GM18907 (cell line): Measurements from ENCODE around the gene SH3BP4.

ENCODE experiments used
- ATAC-seq: cut with Tn5 transposase; IDR thresholded peaks from one replicate; pipeline ENCODE4 v1.9.1; 2021; ENCODE audit warnings: mild to moderate bottlenecking, moderate library complexity; ENCODE audit not compliant: unreplicated experiment

The SH3BP4 gene

DNA sequence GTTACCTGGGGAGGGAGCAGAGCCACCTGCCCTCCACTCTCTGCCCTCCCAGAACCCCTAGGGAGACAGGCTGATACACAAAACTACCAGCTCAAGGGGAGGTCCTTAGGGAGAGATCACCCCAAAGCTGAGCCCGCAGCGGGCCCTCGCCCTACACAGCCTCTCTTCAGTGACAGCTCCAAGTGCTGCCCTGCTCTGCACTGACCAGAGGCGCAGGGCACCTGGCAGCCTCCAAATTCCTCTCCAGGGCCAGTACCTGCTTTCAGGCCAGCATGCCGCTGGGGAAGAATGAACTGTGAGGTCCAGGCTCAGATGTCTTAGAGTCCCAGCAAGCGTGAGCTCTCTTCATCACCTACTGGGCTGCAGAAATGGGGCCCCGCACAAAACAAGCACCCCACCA is 11.3 kb upstream of the SH3BP4 start:
- ATAC-seq, result no peak

DNA sequence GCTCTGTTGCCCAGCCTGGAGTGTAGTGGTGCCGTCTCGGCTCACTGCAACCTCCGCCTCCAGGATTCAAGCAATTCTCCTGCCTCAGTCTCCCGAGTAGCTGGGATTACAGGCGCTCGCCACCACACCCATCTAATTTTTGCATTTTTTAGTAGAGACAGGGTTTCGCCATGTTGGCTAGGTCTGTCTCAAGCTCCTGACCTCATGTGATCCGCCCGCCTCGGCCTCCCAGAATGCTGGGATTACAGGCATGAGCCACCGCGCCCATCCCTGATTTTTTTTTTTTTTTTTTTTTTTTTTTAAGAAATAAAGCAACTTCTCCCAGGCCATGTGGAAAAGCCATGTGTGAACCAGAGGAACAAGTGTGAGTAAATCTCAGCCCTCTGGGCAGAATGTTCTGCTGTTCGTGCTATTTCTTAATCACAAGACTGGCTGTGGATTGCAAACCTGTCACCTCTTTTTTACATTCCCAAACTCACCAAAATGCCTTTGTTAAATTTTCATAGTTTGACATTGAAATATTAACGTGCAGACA is 6.4 kb upstream of the SH3BP4 start:
- no peak for ATAC-seq

DNA sequence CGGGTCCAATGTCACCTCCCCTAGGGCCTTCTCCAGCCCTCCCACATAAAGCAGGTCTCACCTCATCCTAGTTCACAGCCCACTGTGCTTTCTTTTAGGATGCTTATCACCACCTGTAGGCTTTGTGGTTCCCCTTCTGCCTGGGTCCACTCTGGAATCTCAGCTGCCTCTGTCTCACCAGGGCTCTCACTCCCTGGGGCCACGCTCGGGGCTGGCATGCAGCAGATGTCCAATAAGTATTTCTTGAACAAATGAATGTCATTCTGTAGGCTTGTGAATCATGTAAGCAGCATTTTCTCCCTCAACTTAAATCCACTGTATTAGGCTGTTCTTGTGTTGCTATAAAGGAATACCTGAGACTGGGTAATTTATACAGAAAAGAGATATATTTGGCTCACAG is 4.3 kb upstream of the SH3BP4 start:
- ATAC-seq, result no peak

DNA sequence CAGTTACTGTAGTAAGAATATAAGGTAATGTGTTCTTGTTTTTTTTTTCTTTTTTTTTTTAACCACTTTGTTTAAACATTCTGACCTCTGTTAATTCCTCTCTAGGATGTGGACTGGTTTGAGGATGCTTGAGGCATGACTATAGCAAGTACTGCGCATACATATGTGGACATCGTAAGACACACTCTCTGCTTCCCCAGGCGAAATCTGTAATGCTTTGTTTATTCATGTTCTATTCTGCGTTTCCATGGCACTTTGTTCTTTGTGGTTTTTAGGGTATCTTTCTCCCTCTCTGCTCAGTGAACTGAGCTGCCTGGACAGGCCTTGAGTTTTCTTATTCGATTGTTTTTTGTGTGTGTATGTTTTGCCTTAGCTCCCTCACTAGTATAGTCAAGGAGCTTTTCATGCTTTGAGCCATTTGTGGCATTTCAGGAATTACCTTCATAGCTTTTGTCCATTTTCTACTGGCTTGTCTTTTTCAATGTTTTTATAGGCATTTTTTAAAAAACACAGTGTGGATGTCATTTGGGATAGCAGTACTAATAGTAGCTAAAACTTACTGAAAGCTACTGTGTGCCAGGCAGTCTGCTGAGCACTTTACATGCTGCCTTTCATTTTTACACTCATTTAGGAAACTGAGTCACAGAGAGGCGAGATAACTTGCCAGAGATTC is 1.9 kb upstream of the SH3BP4 start:
- no peak for ATAC-seq

DNA sequence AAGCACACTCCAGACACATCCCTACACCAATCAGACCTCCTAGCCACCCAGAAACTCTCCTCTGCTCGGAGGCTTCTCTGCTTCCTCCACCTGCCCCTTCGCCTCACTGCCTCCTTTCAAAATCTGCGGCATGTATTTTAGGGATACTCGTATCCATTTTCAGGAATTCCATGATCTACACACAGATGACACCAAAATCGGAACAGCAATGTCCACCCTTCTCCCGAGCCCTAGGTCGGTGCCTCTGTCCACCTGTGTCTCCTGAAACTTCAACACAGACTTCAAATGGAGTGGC is 1.4 kb upstream of the SH3BP4 start:
- no peak for ATAC-seq

DNA sequence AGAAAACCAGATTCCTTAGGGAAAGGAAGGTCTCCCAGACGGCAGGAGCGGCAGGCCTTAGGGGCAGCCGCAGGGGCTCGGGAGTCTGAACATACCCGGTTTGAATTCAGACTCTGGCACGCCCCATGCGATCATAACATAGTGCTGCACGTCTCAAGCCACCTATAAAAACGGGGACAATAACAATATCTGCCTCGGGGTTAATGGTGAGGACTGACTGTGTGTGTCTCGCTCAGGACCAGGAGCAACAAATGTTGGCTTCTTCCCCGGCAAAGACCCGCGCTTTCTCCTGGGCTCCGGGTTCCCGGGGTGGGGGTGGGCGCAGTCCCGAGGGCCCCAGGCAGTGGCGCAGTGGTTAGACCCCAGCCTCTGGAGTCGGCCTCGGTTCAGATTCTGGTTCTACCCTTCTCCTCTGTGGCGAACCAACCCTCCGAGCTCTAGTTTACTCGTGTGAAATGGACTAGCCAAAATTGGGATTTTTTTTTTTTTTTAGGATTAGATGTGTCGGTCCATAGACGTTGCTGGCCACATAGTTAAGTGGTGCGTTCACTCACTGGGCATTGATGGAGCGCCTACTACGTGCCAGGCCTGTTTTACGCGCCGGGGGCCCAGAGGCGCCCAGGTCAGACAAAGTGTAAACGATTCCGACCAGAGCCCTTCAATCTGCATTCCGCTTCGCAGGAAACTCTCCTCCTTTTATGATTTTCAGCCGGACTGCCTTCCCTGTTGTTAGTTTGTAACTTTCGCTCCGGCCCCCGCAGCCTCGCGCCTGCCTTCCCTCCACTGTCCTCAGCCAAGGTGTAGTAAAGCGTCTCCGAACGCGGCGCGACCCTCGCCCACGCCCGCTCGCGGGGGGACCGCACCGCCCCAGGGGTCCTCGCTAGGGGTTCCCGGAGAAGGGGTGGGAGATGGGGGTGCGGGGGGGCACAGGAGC is 820 bp upstream of the SH3BP4 start:
- no peak for ATAC-seq

DNA sequence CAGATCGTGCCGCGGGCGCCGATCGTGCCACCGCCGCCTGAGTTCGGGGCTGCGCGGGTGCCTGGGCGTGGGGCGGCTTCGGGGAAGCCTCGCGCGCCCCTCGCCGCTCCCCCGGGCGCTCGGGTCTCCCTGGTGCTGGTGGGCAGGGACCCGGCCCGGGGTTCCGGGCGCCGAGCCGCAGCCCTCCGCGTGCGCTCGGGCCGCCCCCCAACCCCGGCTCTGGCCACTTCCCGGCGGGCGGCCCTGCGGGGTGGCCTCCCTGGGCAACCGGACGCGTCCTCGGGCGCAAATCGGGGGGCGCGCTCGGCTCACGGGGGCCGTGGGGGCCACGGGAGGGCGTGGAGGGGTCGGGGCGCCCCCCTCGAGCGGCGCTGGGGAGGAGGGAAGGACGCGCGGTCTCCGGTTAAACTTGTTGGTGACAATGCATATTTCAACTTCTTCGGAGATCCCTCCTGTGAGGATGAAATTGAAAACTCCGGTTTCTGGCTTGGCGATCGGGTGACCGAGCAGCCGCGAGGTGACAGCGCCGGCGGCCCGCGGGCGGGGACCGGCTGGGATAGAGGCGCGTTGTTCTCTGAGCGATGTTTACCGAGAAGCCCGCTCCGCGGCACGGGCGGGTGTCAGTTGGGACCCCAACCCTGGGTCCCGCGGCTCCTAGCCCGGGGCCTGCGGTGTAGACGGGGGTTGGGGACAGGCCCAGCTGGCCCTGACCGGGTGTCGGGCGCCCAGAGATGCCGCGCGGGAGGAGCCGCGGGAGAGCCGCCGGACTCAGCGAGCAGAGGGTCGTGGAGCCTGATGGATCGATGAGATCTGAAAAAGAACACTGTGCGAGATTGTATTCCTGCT is 676 bp downstream of the SH3BP4 start:
- no peak for ATAC-seq

DNA sequence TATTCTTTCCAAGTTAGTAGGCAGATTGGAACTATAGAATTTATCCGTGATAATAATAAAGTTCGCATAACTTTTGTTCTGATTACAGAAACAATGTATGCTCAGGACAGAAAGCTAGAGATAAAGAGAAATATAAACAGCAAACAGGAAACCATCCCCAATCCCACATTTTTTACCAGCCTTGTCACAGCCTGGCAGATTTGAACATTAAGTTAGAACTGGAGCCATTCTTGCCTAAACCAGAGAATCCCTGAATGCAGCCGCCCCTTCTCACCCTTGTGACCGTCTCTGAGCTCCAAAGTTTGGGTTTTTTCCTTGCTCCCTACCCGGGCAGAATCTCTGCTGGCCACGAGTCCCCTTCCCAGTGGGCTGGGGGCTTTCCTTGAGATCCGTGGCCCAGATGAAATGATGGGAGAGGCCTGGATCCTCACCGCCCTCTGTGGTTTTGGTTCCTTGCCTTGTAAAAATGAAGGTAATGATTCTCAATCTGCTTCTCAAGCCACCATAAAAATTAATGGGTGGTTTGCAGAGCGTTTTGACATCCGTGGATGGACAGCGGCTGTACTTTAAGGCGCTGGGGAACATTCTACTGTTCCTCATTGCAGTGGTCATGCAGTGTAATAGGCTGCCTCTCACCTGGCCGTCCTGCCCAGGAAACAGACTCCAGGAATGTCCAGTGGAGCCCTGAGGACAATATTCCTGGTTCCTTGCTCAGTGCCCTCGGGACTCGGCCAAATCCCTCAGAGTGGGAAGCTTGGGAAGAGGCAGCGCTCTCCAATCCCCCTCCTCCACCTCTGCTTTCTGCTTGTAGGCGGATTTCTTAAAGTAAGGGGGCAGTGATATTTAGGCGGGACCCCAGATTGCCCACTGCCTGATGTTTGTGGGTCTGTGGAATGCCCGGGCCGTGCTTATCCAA is 1.6 kb downstream of the SH3BP4 start:
- no peak for ATAC-seq

DNA sequence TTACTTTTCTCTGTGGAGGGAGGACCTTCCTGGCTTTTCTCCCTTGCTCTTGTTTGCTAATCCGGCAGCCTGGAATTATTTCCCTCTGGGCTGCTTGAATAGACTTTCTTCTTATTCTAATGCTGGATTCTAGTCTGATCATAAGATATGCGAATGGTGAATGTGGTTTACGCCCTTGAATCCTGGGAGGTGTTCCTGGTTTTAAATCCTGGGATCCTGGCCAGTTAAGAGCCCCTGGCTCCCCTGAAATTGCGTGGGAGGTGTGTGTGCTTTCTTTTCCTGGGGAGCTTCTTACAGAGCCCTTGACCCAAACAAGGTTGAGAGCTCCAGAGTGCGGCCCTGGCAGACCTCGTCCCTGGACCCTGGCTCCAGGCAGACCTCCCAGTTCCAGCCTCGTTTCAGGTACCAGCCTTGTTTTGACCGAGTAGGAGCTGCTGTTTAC is 2.8 kb downstream of the SH3BP4 start:
- ATAC-seq, result no peak

DNA sequence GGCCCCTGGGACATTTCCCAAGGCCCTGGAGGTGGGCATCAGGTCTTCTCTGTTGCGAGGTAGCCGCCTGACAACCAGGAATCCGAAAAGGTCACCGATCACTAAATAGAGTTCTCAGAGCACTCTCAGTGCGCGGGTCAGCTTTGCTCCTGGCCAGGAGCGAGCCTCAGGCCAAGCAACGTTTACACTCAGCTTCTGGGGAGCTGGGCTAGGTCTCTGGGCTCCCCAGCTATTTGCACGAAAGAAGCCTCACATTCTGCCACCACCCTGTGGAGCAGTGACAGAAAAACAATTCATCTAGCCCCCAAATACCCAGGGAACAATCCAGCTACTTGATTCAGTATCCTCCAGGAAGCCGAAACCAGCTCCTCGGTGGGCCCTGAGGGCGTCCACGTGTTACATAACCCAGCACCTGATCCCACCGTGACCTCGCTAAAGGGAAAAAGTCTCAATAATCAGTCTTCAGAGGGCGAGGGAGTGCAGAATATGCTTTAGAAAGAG is 3.3 kb downstream of the SH3BP4 start:
- no peak for ATAC-seq

DNA sequence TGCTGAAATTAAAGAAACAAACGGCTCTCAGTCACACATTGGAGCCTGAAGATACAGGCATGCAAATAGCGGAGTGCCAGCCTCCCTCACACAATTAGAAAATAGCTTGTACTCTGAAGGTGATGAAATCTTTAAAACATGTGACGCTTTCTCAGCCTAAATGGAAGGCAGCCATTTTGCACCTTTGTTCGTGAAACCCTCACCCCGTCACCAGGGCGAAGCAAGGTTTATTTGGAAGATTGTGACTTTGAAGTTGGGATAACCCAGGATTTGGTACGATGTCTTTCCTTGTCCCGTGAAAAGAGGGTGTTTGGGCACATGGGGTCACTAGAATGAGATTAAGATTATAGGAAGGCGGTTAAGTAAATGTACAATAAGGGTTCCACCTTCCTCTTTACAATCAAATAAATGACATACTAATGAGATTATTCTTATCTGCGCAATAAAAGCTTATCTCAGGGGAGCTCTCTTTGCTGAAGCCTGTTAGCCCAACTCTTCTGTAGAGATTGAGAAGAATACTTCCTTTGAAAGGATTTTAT is 4.2 kb downstream of the SH3BP4 start:
- no peak for ATAC-seq

DNA sequence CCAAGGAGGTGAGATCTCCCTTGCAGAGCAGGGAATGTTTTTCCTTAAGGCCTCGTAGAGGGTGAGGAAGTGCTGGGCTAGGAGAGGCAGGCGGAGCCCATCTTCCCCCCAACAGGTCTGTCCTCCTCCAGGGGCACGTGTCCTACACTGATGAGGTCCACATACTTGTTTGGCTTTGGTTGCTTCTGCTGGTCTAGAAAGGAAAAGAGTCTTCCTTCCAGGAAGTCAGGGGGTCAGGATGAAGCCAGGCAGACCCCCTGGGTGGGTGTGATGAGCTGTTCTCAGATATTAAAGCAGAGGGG is 6.0 kb downstream of the SH3BP4 start:
- ATAC-seq, result no peak

DNA sequence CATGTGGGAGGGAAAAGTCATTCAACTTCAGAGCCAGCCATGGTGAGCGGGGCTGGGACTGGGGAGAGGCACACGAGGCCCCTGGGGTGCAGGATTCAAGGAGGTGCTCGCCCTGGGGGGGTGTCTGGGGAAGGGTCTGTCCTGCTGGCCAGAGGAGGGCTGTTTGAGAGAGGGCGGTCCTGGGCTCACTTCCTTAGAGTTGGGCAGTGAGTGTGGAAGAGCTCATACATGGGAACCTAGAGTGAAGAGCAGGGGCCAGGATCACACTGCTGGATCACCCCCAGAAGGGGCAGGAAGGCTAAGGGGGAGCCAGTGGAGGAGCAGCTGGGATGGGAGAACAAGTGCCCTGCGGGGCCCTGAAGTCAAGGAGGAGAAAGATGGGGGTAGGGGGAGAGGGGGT is 6.5 kb downstream of the SH3BP4 start:
- no peak for ATAC-seq

DNA sequence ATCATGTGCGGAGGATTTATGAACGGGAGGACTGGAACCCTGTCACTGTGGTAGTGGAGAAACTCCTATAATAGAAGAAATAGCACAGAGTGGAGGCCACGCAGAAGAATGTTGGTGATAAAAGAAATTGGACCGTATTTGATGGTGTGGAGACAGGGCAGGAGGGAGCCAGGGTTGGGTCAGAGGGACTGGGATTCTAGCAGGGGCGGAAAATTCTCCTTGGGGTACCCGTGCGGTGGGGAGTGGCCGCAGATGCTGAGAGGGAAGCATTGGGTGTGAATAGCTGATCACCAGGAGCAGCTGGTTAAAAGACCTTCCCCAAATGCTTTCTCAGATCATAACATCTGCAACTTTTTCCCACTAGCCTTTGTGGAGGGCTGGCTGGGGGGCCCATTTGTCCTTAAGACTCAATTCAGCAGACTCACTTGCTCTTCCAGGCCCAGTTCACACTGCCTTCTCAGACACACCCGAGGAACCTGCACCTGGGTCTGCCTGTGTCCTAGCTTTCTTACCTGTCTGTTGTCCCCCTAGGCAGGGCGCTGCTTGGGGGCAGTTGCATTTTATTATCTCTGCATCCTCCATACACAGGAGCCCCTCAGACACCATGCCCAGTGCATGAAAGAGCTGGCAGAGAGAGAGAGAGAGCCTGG is 7.1 kb downstream of the SH3BP4 start:
- ATAC-seq, result no peak

DNA sequence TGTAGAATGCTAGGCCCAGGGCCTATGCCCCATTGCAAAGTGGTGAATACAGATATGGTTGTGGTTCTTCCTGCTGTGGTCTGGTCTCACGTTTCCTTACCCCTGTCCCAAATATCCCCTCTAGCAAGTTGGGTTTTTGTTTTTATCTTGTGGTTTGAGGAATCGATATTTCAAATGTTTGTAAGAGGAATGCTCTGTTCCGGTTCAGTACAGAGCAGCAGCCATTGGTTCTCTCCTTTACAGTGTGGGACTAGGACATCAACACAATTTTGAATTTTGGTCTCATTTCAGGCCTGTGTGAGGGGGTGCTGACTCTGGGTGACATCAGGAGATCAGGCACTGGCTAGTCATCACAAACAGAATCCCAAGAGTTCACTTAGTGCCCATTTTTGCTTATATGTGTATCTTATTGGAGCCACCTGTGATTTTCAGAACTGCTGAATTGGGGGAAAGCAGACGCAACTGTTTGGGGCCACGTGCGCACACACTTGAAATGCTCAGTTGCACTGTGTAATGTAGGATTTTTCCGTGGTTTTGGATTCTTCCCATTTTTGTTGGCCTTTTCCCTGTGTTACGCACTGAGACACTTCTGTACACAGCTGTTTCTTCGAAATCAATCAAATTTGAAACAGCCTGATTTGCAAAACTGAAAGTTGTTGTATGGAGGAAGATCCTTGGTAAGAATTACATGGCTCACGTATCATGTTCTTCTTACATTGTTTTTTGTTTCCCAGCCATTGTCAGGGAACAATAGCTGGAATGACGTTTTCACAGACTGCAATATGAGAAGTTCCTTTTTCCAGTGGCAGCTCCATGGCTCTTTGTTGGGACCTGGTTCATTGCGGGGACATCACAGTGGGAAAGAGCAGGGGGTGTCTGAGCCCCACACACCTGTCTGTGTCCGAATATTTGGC is 8.6 kb downstream of the SH3BP4 start:
- ATAC-seq, result no peak

DNA sequence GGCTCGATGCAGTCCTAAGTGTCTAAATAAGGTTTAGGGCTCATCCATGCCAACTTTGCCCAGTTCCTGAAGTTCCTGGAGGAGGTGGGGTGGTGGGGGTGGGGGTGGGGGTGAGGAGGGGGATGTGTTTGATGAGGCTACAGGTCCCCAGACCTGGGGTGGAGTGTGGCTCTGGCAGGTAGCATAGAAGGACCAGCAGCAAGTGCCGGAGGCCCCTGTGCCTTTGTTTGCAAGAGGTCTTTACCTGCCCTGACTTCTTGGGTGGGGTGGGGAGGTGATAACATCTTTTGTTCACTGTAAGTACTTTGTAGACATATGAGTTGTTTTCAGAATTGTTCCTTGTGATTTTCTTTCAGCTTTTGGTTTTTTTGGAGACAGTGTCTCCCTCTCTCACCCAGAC is 10.0 kb downstream of the SH3BP4 start:
- no peak for ATAC-seq

DNA sequence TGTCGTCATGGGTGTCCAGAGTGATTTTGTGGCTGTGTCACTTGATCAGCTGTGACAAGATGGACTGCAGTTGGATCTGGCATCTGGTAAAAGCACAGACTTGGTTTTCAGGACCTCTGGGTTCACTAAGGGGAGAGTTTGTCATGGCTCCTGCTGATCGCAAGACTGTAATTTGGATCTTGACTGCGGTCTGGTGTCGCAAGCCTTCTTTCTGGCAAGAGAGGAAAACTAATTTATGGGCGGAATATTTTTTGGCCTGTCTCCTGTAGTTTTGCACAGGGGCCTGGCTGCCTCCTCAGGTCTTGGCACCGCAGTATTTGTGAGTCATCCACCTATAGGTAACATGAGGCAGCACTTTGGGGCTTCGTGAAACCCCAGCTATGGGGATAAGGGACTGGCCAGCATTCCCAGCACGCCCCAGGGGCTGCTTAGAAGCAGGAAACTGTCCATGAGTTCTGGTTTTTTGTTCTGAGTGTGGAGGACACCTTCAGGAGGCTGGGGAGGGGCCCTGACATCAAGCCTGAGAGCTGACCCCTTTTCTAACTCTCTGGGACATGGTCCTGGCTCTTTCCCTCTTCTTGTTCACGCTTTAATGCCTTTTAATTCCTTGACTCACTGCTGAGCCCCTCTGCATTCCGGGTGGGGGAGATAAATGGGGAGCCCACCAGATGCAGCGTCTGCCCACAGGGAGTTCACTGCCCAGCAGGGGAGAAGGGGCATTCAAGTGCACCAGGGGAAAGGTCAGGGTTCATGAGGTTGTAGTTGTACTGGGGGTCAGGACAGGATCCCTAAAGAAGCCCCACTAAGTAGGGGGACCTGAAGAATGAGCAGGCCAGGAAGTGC is 12.2 kb downstream of the SH3BP4 start:
- no peak for ATAC-seq
